Keratinocyte (primary cell): ENCODE results near the gene CDADC1.

Experiments
- EZH2 ChIP-seq: IDR thresholded peaks from one replicate; pipeline ENCODE4 v1.6.1; 2012; ENCODE audit warnings: inconsistent platforms, mild to moderate bottlenecking, low read length, moderate library complexity
- TF ChIP-seq, protein P1 (sequence below), 3 experiments: IDR thresholded peaks in 1 of 3; conservative IDR thresholded peaks in 1 of 3; optimal IDR thresholded peaks in 1 of 3; 2 replicates in 2 of 3; 3 replicates in 1 of 3; pipeline versions ENCODE3 to v1.5.1; 2011; ENCODE audit warnings: low read length in 3 of 3, mild to moderate bottlenecking in 3 of 3, moderate library complexity in 2 of 3, control low read depth in 1 of 3, inconsistent platforms in 1 of 3; ENCODE audit not compliant: insufficient read depth in 2 of 3; ENCODE audit errors: extremely low read depth in 1 of 3

DNA sequence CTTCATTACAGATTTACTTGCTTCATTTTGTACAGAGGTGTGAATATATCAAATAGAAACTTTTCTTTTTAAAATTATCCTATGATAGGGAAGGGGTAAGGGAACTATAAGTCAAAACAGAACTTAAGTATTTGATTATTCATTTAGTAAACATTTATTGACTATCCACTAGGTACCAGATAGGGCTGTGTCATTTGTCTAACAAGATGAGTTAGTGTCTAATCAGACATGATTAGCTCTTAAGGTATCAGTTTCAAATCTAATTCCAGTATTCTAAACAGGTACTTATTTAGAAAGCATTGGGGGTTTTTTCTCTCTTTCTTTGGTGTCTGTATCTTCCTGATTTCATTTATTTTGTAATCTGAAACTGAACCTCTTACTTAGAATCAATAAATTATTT is 32.2 kb downstream of the CDADC1 start:
- no peak for TF ChIP-seq EZH2
- TF ChIP-seq, protein P1, sequence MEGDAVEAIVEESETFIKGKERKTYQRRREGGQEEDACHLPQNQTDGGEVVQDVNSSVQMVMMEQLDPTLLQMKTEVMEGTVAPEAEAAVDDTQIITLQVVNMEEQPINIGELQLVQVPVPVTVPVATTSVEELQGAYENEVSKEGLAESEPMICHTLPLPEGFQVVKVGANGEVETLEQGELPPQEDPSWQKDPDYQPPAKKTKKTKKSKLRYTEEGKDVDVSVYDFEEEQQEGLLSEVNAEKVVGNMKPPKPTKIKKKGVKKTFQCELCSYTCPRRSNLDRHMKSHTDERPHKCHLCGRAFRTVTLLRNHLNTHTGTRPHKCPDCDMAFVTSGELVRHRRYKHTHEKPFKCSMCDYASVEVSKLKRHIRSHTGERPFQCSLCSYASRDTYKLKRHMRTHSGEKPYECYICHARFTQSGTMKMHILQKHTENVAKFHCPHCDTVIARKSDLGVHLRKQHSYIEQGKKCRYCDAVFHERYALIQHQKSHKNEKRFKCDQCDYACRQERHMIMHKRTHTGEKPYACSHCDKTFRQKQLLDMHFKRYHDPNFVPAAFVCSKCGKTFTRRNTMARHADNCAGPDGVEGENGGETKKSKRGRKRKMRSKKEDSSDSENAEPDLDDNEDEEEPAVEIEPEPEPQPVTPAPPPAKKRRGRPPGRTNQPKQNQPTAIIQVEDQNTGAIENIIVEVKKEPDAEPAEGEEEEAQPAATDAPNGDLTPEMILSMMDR (optimal IDR thresholded peaks at IDR 0.05 in 1 of 3, IDR thresholded peaks at IDR 0.05 in 1 of 3, conservative IDR thresholded peaks at IDR 0.05 in 1 of 3; ENCODE audit: extremely low read depth in 1 of 3, insufficient read depth in 2 of 3, low read length in 3 of 3), result no peak
